NCI-H345 treated with DMSO at 0.1 percent for 48 hours (cell line): ENCODE data around the gene RASIP1.

Experiments
- DNase-seq: peaks from one replicate; lab custom pipeline; 2025; ENCODE audit not compliant: unreplicated experiment; lab: John Stamatoyannopoulos, UW

RASIP1 gene

GRCh38 chr19:48756212-48756611 is 15.8 kb upstream of the RASIP1 start:
- DNase-seq: no peak

- no peak for DNase-seq
Measured at GRCh38 chr19:48755787-48756186, 15.4 kb upstream of the RASIP1 start.

- DNase-seq: no peak
Measured at GRCh38 chr19:48755084-48755641, 14.8 kb upstream of the RASIP1 start, which contains the start of gene FGF21. Gene FGF21, plus strand, starts transcription at chr19:48755524. Its CDS starts 713 bp downstream, at chr19:48756237.

- DNase-seq: peak; percentile 77
Measured at GRCh38 chr19:48752496-48753365, 12.3 kb upstream of the RASIP1 start, which contains the start of gene FUT1. Gene FUT1, minus strand, starts transcription at chr19:48752641. Its CDS starts 1,360 bp downstream, at chr19:48751281.

GRCh38 chr19:48751845-48752495 is 11.6 kb upstream of the RASIP1 start:
- no peak for DNase-seq

- no peak for DNase-seq
Measured at GRCh38 chr19:48750771-48751504, 10.5 kb upstream of the RASIP1 start.

GRCh38 chr19:48750351-48750750 is 9.9 kb upstream of the RASIP1 start:
- DNase-seq: no peak

GRCh38 chr19:48749571-48750198 is 9.3 kb upstream of the RASIP1 start:
- no peak for DNase-seq

GRCh38 chr19:48746738-48747575 is 6.5 kb upstream of the RASIP1 start, which contains the start of gene IZUMO1:
Gene IZUMO1, minus strand, starts transcription at chr19:48746909. Its CDS starts 1,050 bp downstream, at chr19:48745859.
- no peak for DNase-seq

GRCh38 chr19:48746110-48746509 is 5.7 kb upstream of the RASIP1 start:
- no peak for DNase-seq

GRCh38 chr19:48745208-48745995 is 5.0 kb upstream of the RASIP1 start:
- peak; percentile 14 for DNase-seq

GRCh38 chr19:48742096-48742495 is 1.7 kb upstream of the RASIP1 start:
- DNase-seq: no peak

- DNase-seq: no peak
Measured at GRCh38 chr19:48741129-48741999, 954 bp upstream of the RASIP1 start.

GRCh38 chr19:48739404-48740163 is 826 bp downstream of the RASIP1 start:
- DNase-seq: no peak

GRCh38 chr19:48738557-48739403 is 1.6 kb downstream of the RASIP1 start:
- peak; percentile 90 for DNase-seq

GRCh38 chr19:48737360-48737998 is 2.9 kb downstream of the RASIP1 start:
- DNase-seq: no peak
